Measurements from ENCODE around the gene TIMM23.

TIMM23 gene

DNA sequence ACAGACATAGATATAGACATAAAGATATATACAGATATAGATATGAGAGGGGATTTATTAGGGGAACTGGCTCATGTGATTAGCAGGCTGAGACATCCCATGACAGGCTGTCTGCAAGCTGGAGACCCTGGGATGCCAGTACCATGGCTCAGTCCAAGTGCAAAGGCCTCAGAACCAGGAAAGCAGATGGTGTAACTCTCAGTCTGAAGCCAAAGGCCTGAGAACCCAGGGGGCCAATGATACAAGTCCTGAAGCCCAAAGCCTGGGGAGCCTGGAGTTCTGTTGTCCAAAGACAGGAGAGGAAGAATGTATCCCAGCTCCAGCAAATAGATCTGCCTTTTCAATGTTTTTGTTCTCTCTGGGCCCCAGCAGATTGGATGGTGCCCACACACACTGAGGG is 52.7 kb downstream of the TIMM23 start:
- Mint-ChIP-seq H3K4me3 (no peak overlapping the region), H3K27me3 (ENCODE audit: low read depth) (no peaks in the 10 kb centered on the region), H3K27ac (no peak overlapping the region), H3K36me3 (ENCODE audit: low read depth) (peaks cover 14% of the 10 kb centered on the region), H3K4me1 (ENCODE audit: low read depth) (peaks cover 61% of the 10 kb centered on the region), H3K9me3 (no peaks in the 10 kb centered on the region)

GRCh38 chr10:46025406-46025805 is 53.1 kb downstream of the TIMM23 start:
- Mint-ChIP-seq H3K36me3 (ENCODE audit: low read depth) (peaks cover 14% of the 10 kb centered on the region), H3K27ac (no peak overlapping the region), H3K4me3 (no peak overlapping the region), H3K4me1 (ENCODE audit: low read depth) (peaks cover 61% of the 10 kb centered on the region), H3K27me3 (ENCODE audit: low read depth) (no peaks in the 10 kb centered on the region), H3K9me3 (no peaks in the 10 kb centered on the region)

DNA sequence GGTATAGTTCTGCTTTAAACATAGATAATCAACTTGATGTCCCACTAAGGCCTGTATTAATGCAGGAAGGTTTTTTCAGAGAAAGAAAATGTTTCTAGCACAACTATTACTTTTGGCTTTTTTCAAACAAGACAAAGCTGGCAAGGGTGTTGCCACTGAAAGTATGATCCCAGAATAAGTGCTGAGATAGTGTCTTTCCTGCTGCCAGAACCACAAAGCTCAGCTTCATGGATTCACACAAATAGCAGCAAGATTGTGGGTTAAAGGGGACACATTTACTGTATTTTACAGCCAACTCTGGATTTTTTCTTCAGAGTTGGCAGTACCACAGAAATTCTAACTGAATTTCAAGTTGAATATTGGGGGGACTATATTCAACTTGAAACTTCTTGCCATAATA is 53.8 kb downstream of the TIMM23 start:
- Mint-ChIP-seq H3K27me3 (ENCODE audit: low read depth) (no peaks in the 10 kb centered on the region), H3K27ac (no peak overlapping the region), H3K36me3 (ENCODE audit: low read depth) (peaks cover 14% of the 10 kb centered on the region), H3K4me1 (ENCODE audit: low read depth) (peaks cover 61% of the 10 kb centered on the region), H3K4me3 (no peak overlapping the region), H3K9me3 (no peaks in the 10 kb centered on the region)

GRCh38 chr10:46028584-46029460 is 56.5 kb downstream of the TIMM23 start:
- H3K4me3 Mint-ChIP-seq: peak overlapping the region; percentile 97
- peaks cover 14% of the 10 kb centered on the region for H3K36me3 Mint-ChIP-seq (ENCODE audit: low read depth)
- peaks cover 53% of the 10 kb centered on the region for H3K4me1 Mint-ChIP-seq (ENCODE audit: low read depth)
- no peaks in the 10 kb centered on the region for H3K27me3 Mint-ChIP-seq (ENCODE audit: low read depth)
- H3K9me3 Mint-ChIP-seq: no peaks in the 10 kb centered on the region
- peak overlapping the region; percentile 96 for H3K27ac Mint-ChIP-seq

DNA sequence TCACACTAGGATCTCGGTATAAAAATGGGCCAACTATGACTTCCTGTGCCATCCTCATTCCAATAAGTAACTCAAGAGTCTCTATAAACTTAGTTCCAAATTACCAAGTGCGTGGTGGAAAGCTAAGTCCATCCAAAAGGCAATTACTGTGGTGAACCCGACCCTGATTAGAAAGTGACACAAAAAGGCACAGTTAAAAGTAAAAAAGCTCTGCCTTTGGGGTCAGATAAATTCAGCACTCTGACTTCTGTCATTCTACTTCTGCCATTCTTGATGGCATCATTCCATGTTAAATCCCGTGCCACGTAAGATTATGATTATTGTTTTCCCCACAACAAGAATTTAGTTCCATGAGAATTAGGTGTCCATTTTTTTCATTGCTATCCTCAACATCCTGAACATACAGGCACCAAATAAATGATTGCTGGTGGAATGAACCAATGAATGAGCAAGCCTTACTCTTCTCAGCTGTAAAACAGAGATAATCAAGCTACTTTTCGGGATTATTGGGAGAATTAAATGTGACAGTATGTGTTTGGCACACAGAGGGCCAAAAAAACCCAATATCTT is 57.3 kb downstream of the TIMM23 start:
- peak overlapping the region; percentile 96 for H3K27ac Mint-ChIP-seq
- H3K4me1 Mint-ChIP-seq (ENCODE audit: low read depth): peaks cover 47% of the 10 kb centered on the region
- no peaks in the 10 kb centered on the region for H3K27me3 Mint-ChIP-seq (ENCODE audit: low read depth)
- no peaks in the 10 kb centered on the region for H3K9me3 Mint-ChIP-seq
- peak overlapping the region; percentile 97 for H3K4me3 Mint-ChIP-seq
- peaks cover 14% of the 10 kb centered on the region for H3K36me3 Mint-ChIP-seq (ENCODE audit: low read depth)

DNA sequence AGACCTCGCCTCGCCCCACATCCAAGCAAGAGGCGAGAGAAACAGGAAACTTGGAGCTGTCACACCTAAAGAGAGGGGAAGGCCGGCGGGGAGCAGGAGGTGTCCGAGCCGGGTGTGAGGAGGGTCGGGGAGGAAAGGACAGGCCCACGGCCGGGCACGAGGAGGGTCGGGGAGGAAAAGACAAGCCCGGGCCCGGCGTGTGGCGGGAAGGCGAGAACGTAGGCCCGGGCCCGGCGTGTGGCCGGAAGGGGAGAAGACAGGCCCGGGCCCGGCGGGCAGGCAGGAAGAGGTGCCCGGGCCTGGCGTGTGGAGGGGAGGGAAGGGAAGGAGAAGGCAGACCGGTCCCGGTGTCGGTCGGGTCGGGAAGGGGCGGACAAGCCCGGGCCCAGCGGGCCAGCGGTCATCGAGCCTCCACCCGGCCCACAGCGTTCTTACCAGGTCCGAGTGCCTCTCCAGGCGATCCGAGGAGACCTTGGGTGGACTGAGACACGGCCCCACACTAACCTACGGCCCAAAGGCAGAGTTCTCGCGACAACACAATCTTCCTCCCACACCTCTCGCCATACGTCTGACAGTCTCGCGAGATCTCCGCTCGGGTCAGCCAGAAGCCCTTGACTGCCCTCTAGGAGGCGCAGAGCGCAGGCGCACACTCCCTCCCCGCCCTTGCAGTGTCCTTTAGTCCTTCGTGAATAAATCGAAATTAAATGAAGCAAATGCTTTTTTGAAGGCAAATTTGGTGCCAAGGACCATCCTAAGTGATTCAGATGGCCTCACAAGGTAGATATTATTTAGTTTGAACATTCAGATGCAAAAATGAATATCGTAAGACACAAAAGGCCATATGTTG is 58.0 kb downstream of the TIMM23 start, which contains the start of gene NCOA4:
TSS of gene NCOA4 (minus strand) at position 533 of the 847 bp plus-strand sequence. CDS start 13,943 bp downstream, outside the sequence.
- Mint-ChIP-seq H3K4me3 (peak within 1 kb of the TSS; percentile 97), H3K27me3 (ENCODE audit: low read depth) (peaks cover 4% of the 10 kb centered on the region), H3K9me3 (no peaks in the 10 kb centered on the region), H3K36me3 (ENCODE audit: low read depth) (peaks cover 13% of the 10 kb centered on the region), H3K4me1 (ENCODE audit: low read depth) (peaks cover 43% of the 10 kb centered on the region), H3K27ac (peak within 1 kb of the TSS; percentile 96)

- Mint-ChIP-seq H3K4me1 (ENCODE audit: low read depth) (peaks cover 34% of the 10 kb centered on the region), H3K27me3 (ENCODE audit: low read depth) (peaks cover 10% of the 10 kb centered on the region), H3K36me3 (ENCODE audit: low read depth) (peaks cover 6% of the 10 kb centered on the region), H3K4me3 (no peak overlapping the region), H3K27ac (peak overlapping the region; percentile 23), H3K9me3 (no peaks in the 10 kb centered on the region)
Measured at GRCh38 chr10:46031648-46032532, 59.6 kb downstream of the TIMM23 start.

GRCh38 chr10:46033602-46034011 is 61.3 kb downstream of the TIMM23 start:
- Mint-ChIP-seq H3K36me3 (ENCODE audit: low read depth) (peaks cover 1% of the 10 kb centered on the region), H3K27ac (no peak overlapping the region), H3K4me1 (ENCODE audit: low read depth) (peaks cover 22% of the 10 kb centered on the region), H3K27me3 (ENCODE audit: low read depth) (peaks cover 10% of the 10 kb centered on the region), H3K4me3 (no peak overlapping the region), H3K9me3 (no peaks in the 10 kb centered on the region)

- Mint-ChIP-seq H3K4me1 (ENCODE audit: low read depth) (peaks cover 7% of the 10 kb centered on the region), H3K27ac (no peak overlapping the region)
Measured at GRCh38 chr10:46035923-46036849, 63.9 kb downstream of the TIMM23 start.

DNA sequence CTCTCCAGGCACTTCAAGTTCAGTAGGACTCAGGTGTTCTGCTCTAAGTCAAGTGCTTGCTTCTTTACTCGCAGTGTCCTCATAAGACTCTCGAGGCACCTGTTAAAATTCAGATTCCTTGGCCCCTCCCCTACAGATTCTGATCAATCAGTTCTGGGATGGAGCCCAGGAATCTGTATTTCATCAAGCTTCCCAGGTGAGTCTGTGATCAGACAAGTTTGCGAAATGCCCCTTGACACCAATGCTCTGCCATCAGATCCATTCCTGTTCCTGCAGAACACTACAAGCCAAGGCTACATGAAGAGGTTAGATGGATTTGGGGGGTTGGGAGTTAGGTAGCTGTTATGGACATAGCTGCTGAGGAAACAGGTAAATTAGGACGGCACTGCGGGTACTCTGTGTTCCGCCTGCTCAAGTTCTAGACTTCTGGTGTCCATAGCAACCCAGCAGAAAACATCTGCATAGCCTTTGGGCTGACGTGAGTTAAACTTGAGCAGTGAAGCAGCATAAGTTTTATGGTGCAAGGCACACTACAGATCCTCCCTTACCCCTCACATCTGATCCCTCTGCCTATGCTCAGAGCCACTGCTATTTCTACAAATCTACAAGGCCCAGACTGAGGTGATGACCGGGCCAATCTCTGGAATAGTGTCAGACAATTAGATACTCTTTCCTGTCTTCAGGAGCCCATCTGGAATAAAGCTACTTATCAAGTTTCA is 65.0 kb downstream of the TIMM23 start:
- no peak overlapping the region for H3K4me3 Mint-ChIP-seq
- H3K36me3 Mint-ChIP-seq (ENCODE audit: low read depth): no peaks in the 10 kb centered on the region
- H3K27me3 Mint-ChIP-seq (ENCODE audit: low read depth): peaks cover 14% of the 10 kb centered on the region
- peaks cover 4% of the 10 kb centered on the region for H3K4me1 Mint-ChIP-seq (ENCODE audit: low read depth)
- H3K27ac Mint-ChIP-seq: no peak overlapping the region
- H3K9me3 Mint-ChIP-seq: no peaks in the 10 kb centered on the region

More at GRCh38 chr10:46035923-46036849, 63.9 kb downstream of the TIMM23 start:
- no peaks in the 10 kb centered on the region for H3K36me3 Mint-ChIP-seq (ENCODE audit: low read depth)
- no peak overlapping the region for H3K4me3 Mint-ChIP-seq
- H3K27me3 Mint-ChIP-seq (ENCODE audit: low read depth): peaks cover 10% of the 10 kb centered on the region
- H3K9me3 Mint-ChIP-seq: no peaks in the 10 kb centered on the region

DNA sequence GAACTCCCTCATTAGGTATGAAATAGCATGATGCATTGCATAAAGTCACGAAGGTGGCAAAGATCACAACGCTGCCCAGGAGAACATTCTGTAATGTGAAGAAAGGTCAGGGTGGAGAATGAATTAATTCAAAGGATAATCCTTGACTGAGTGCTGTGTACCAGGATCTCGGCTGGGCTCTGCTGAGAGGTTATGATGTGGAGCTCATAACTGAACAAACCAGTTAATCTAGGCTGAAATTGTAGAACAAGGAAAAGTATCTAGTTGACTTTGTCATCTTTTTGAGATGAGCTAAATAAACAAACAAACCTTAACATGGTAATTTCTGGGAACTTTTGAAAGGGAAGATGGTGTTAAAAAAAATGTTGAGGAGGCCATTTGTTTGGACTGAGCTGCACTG is 67.7 kb downstream of the TIMM23 start:
- no peak overlapping the region for H3K4me3 Mint-ChIP-seq
- H3K27ac Mint-ChIP-seq: no peak overlapping the region
- no peaks in the 10 kb centered on the region for H3K36me3 Mint-ChIP-seq (ENCODE audit: low read depth)
- H3K4me1 Mint-ChIP-seq (ENCODE audit: low read depth): no peaks in the 10 kb centered on the region
- no peaks in the 10 kb centered on the region for H3K9me3 Mint-ChIP-seq
- peaks cover 21% of the 10 kb centered on the region for H3K27me3 Mint-ChIP-seq (ENCODE audit: low read depth)

GRCh38 chr10:46042527-46042926 is 70.2 kb downstream of the TIMM23 start:
- Mint-ChIP-seq H3K27me3 (ENCODE audit: low read depth) (peaks cover 15% of the 10 kb centered on the region), H3K27ac (no peak overlapping the region)

More at GRCh38 chr10:46042527-46042926, 70.2 kb downstream of the TIMM23 start:
- Mint-ChIP-seq H3K36me3 (ENCODE audit: low read depth) (no peaks in the 10 kb centered on the region), H3K4me3 (no peak overlapping the region), H3K4me1 (ENCODE audit: low read depth) (no peaks in the 10 kb centered on the region), H3K9me3 (no peaks in the 10 kb centered on the region)

Data from T-helper 1 cell treated with Interleukin-12 subunit alpha and Interleukin-12 subunit beta and Interleukin-4 antibody, amounts not matched to agents 30 μg/mL and 1 μg/mL, for 36 hours (primary cell).